CD14-positive monocyte (primary cell): ENCODE measurements around the gene GPC6. TPM values are rescaled to one million over a fixed set of nuclear protein-coding genes. Genes with fewer than 3 reads are reported as not detected.

Source experiments
- DNase-seq, 3 donors: peaks; one replicate each; pipeline ENCODE4 v3.0.0-alpha.2; 2011 to 2022
- H2AFZ ChIP-seq: 2 replicates; pipeline ENCODE4 v1.6.0; 2012; ENCODE audit warnings: mild to moderate bottlenecking, low read depth, low read length, inconsistent platforms; ENCODE audit not compliant: insufficient read depth, poor library complexity, severe bottlenecking
- H3K27ac ChIP-seq, 2 donors: 1 replicate in 1 of 2; 2 replicates in 1 of 2; pipeline ENCODE4 v1.5.1; 2012 to 2013; ENCODE audit warnings: low read length in 2 of 2, control low read depth in 1 of 2, inconsistent platforms in 1 of 2, low read depth in 1 of 2, mild to moderate bottlenecking in 1 of 2
- H3K27me3 ChIP-seq, 2 donors: one replicate each; pipeline versions ENCODE4 v1.6.0 to v1.6.1; 2011 to 2013; ENCODE audit warnings: low read length in 2 of 2; ENCODE audit not compliant: control insufficient read depth in 2 of 2, insufficient read depth in 2 of 2
- H3K36me3 ChIP-seq, 2 donors: replicated peaks in 1 of 2; 1 replicate in 1 of 2; 2 replicates in 1 of 2; pipeline versions ENCODE4 v1.5.1 to v1.6.1; 2012 to 2013; ENCODE audit warnings: low read length in 2 of 2, control low read depth in 1 of 2, inconsistent platforms in 1 of 2, mild to moderate bottlenecking in 1 of 2; ENCODE audit not compliant: insufficient read depth in 2 of 2, control insufficient read depth in 1 of 2
- H3K4me1 ChIP-seq, 2 donors: 1 replicate in 1 of 2; 2 replicates in 1 of 2; pipeline versions ENCODE4 v1.5.1 to v1.6.1; 2012 to 2013; ENCODE audit warnings: low read length in 2 of 2, control low read depth in 1 of 2, inconsistent platforms in 1 of 2, mild to moderate bottlenecking in 1 of 2, moderate library complexity in 1 of 2; ENCODE audit not compliant: insufficient read depth in 2 of 2, control insufficient read depth in 1 of 2
- H3K4me2 ChIP-seq: replicated peaks from 2 replicates; pipeline ENCODE3; 2012; ENCODE audit warnings: low read length, moderate library complexity, mild to moderate bottlenecking; ENCODE audit not compliant: poor library complexity, severe bottlenecking; ENCODE audit errors: extremely low read depth
- H3K4me3 ChIP-seq, 3 experiments: fragments of 200-600 bp in 1 of 3; sonication (generic) in 1 of 3; replicated peaks in 1 of 3; 1 replicate in 2 of 3; 2 replicates in 1 of 3; pipeline ENCODE4 v1.5.1; 2011 to 2013; ENCODE audit warnings: low read length in 3 of 3, mild to moderate bottlenecking in 3 of 3, control low read depth in 2 of 3, low read depth in 2 of 3, inconsistent platforms in 1 of 3, moderate library complexity in 1 of 3
- H3K79me2 ChIP-seq: 2 replicates; pipeline ENCODE4 v1.6.0; 2012; ENCODE audit warnings: mild to moderate bottlenecking, control low read depth, inconsistent platforms, low read length, moderate library complexity; ENCODE audit not compliant: insufficient read depth
- H3K9ac ChIP-seq: 2 replicates; pipeline ENCODE4 v1.6.0; 2017; ENCODE audit warnings: low read length, mild to moderate bottlenecking; ENCODE audit not compliant: insufficient read depth, poor library complexity, severe bottlenecking
- H3K9me3 ChIP-seq, 2 donors: replicated peaks in 1 of 2; 1 replicate in 1 of 2; 2 replicates in 1 of 2; pipeline versions ENCODE4 v1.5.1 to v1.6.1; 2012 to 2013; ENCODE audit warnings: low read length in 2 of 2, control low read depth in 1 of 2; ENCODE audit not compliant: control insufficient read depth in 1 of 2, insufficient read depth in 1 of 2
- H4K20me1 ChIP-seq: 2 replicates; pipeline ENCODE4 v1.6.0; 2012; ENCODE audit warnings: mild to moderate bottlenecking, low read length, control low read depth, moderate library complexity; ENCODE audit not compliant: insufficient read depth
- H3K27ac Mint-ChIP-seq, 7 donors: one replicate each; pipeline ENCODE4 v1.8.0; 2020; ENCODE audit warnings: mild to moderate bottlenecking in 7 of 7, mixed read lengths in 7 of 7, moderate library complexity in 6 of 7, inconsistent platforms in 2 of 7
- H3K27me3 Mint-ChIP-seq, 3 donors: one replicate each; pipeline ENCODE4 v1.8.0; 2021 to 2022; ENCODE audit warnings: low read depth in 3 of 3, mild to moderate bottlenecking in 3 of 3, mixed read lengths in 3 of 3, moderate library complexity in 3 of 3, inconsistent platforms in 1 of 3
- H3K36me3 Mint-ChIP-seq, 2 donors: one replicate each; pipeline ENCODE4 v1.8.0; 2020; ENCODE audit warnings: mixed read lengths in 2 of 2, inconsistent platforms in 1 of 2, mild to moderate bottlenecking in 1 of 2
- H3K4me1 Mint-ChIP-seq: one replicate; pipeline ENCODE4 v1.8.0; 2020; ENCODE audit warnings: mild to moderate bottlenecking, mixed read lengths
- H3K4me3 Mint-ChIP-seq, 2 donors: one replicate each; pipeline ENCODE4 v1.8.0; 2020; ENCODE audit warnings: mild to moderate bottlenecking in 2 of 2, mixed read lengths in 2 of 2, moderate library complexity in 1 of 2
- H3K9me3 Mint-ChIP-seq, 7 donors: one replicate each; pipeline ENCODE4 v1.8.0; 2020 to 2022; ENCODE audit warnings: mixed read lengths in 7 of 7, mild to moderate bottlenecking in 6 of 7, moderate library complexity in 6 of 7, inconsistent platforms in 2 of 7
- CTCF ChIP-seq: fragments of 200-600 bp; IDR thresholded peaks from one replicate; pipeline ENCODE4 v1.8.0; 2022; ENCODE audit warnings: antibody characterized with exemption, mild to moderate bottlenecking
- WGBS: methylation state at CpG from one replicate; pipeline ENCODE4 v1.1.5; 2013; ENCODE audit warnings: missing lambda C conversion rate; ENCODE audit not compliant: insufficient coverage; 5-methylcytosine and 5-hydroxymethylcytosine counted together
- intact Hi-C, 2 donors: fragments of 100-400 bp; cut with micrococcal nuclease; formaldehyde crosslinking; loops; one replicate each; pipeline versions ENCODE4 v1.15.0 to v1.15.1; 2023
- polyA plus RNA-seq, 3 donors: library from polyadenylated mRNA; depleted of rRNA in 1 of 3; unstranded in 2 of 3; stranded (reverse) in 1 of 3; fragments of 300-500 nt in 2 of 3; fragments of >200 nt in 1 of 3; fragmentation: Illumina TruSeq in 2 of 3; gene quantifications; 1 replicate in 2 of 3; 2 replicates in 1 of 3; pipeline ENCODE4 v1.2.3, GENCODE V29; 2012 to 2021

The GPC6 gene
- polyA plus RNA-seq, 3 donors = not detected

GRCh38 chr13:93946994-93947393, 720.4 kb downstream of the GPC6 start:
- H3K4me3 Mint-ChIP-seq = no peak overlapping the region
- no peak for TF ChIP-seq CTCF
- no peaks in the 10 kb centered on the region for H3K79me2 ChIP-seq

GRCh38 chr13:93947651-93948050, 721.0 kb downstream of the GPC6 start:
- H3K9me3 ChIP-seq = no peaks in the 10 kb centered on the region
- H3K4me2 ChIP-seq = no peak overlapping the region
- intact Hi-C loops = no loop called here
- H3K36me3 Mint-ChIP-seq = no peaks in the 10 kb centered on the region
- no peak overlapping the region for H3K4me3 ChIP-seq
- no peaks in the 10 kb centered on the region for H3K27me3 Mint-ChIP-seq
- H3K27me3 ChIP-seq = no peaks in the 10 kb centered on the region
- H3K4me3 Mint-ChIP-seq = no peak overlapping the region
- H3K4me1 ChIP-seq = no peaks in the 10 kb centered on the region
- H3K4me1 Mint-ChIP-seq = peaks cover 12% of the 10 kb centered on the region
- no peak for DNase-seq
- H3K27ac Mint-ChIP-seq = no peak overlapping the region
- WGBS = no CpG with 5 or more reads among the region's 5 CpGs
- no peaks in the 10 kb centered on the region for H3K36me3 ChIP-seq
- H4K20me1 ChIP-seq = no peaks in the 10 kb centered on the region
- H3K9ac ChIP-seq = no peak overlapping the region
- H2AFZ ChIP-seq = no peak overlapping the region
- no peak for TF ChIP-seq CTCF
- peaks cover 0 to 4% (median 0%) of the 10 kb centered on the region in 7 donors for H3K9me3 Mint-ChIP-seq
- H3K27ac ChIP-seq = no peak overlapping the region
- H3K79me2 ChIP-seq = no peaks in the 10 kb centered on the region

More at GRCh38 chr13:93946994-93947393, 720.4 kb downstream of the GPC6 start:
- WGBS = no CpG with 5 or more reads among the region's 3 CpGs
- H3K4me3 ChIP-seq = no peak overlapping the region
- no peak for DNase-seq
- H4K20me1 ChIP-seq = no peaks in the 10 kb centered on the region
- H3K9me3 Mint-ChIP-seq = peaks cover 0 to 5% (median 0%) of the 10 kb centered on the region in 7 donors
- H3K27ac Mint-ChIP-seq = no peak overlapping the region
- H3K27me3 ChIP-seq = no peaks in the 10 kb centered on the region
- no peaks in the 10 kb centered on the region for H3K4me1 ChIP-seq
- H3K27ac ChIP-seq = no peak overlapping the region
- H3K9me3 ChIP-seq = no peaks in the 10 kb centered on the region
- H3K36me3 ChIP-seq = no peaks in the 10 kb centered on the region
- intact Hi-C loops = no loop called here
- H3K36me3 Mint-ChIP-seq = no peaks in the 10 kb centered on the region
- peaks cover 11% of the 10 kb centered on the region for H3K4me1 Mint-ChIP-seq
- H3K9ac ChIP-seq = no peak overlapping the region
- H3K4me2 ChIP-seq = no peak overlapping the region
- H3K27me3 Mint-ChIP-seq = no peaks in the 10 kb centered on the region
- H2AFZ ChIP-seq = no peak overlapping the region
